GM12878 (cell line): ENCODE results near the gene MIA3. TPM values are rescaled to one million over a fixed set of nuclear protein-coding genes. Genes with fewer than 3 reads are reported as not detected.

ENCODE experiments used
- BHLHE40 ChIP-seq, 2 experiments: fragments of 450-650 bp in 1 of 2; IDR thresholded peaks; 2 replicates each; pipeline ENCODE4 v1.6.1; 2011 to 2017; ENCODE audit warnings: low read depth in 2 of 2, borderline replicate concordance in 1 of 2, improper control_type of control experiment in 1 of 2, low read length in 1 of 2, mild to moderate bottlenecking in 1 of 2
- BRCA1 ChIP-seq: IDR thresholded peaks from 2 replicates; pipeline ENCODE4 v1.6.1; 2011; ENCODE audit warnings: low read depth, low read length, improper control_type of control experiment
- CHD4 ChIP-seq: fragments of 200-600 bp; sonication (generic); IDR thresholded peaks from 2 replicates; pipeline ENCODE4 v1.6.1; 2016; ENCODE audit warnings: mild to moderate bottlenecking
- HDAC6 ChIP-seq: fragments of 200-600 bp; sonication (generic); IDR thresholded peaks from one replicate; pipeline ENCODE4 v1.8.0; 2017; ENCODE audit warnings: antibody characterized with exemption; ENCODE audit not compliant: unreplicated experiment
- LARP7 ChIP-seq: fragments of 450-650 bp; IDR thresholded peaks from 2 replicates; pipeline ENCODE4 v1.6.1; 2017; ENCODE audit warnings: mild to moderate bottlenecking
- MXI1 ChIP-seq: fragments of 150-350 bp; IDR thresholded peaks from 2 replicates; pipeline ENCODE4 v1.6.1; 2011; ENCODE audit warnings: low read depth, mild to moderate bottlenecking, inconsistent platforms, low read length, improper control_type of control experiment
- PML ChIP-seq: IDR thresholded peaks from 2 replicates; pipeline ENCODE4 v1.6.1; 2012; ENCODE audit warnings: low read length, inconsistent platforms
- POLR2AphosphoS2 ChIP-seq: IDR thresholded peaks from 2 replicates; pipeline ENCODE4 v1.6.1; 2011; ENCODE audit warnings: low read depth, mild to moderate bottlenecking, low read length, improper control_type of control experiment, moderate library complexity
- RCOR1 ChIP-seq: conservative IDR thresholded peaks from 2 replicates; pipeline ENCODE4 v1.6.1; 2012; ENCODE audit warnings: low read depth, low read length, improper control_type of control experiment
- SMAD1 ChIP-seq: fragments of 450-650 bp; IDR thresholded peaks from 2 replicates; pipeline ENCODE4 v1.6.1; 2018; ENCODE audit warnings: mild to moderate bottlenecking, low read depth; ENCODE audit not compliant: partially characterized antibody
- SMAD5 ChIP-seq: IDR thresholded peaks from 2 replicates; pipeline ENCODE4 v1.6.1; 2016; ENCODE audit warnings: antibody characterized with exemption, low read depth
- SREBF1 ChIP-seq: IDR thresholded peaks from 2 replicates; pipeline ENCODE4 v1.6.1; 2012; ENCODE audit warnings: mild to moderate bottlenecking, low read length
- WRNIP1 ChIP-seq: IDR thresholded peaks from 2 replicates; pipeline ENCODE4 v1.6.1; 2011; ENCODE audit warnings: low read depth, low read length, improper control_type of control experiment, borderline replicate concordance
- ZBED1 ChIP-seq: IDR thresholded peaks from 2 replicates; pipeline ENCODE4 v1.6.1; 2016; ENCODE audit warnings: borderline replicate concordance
- polyA plus RNA-seq, 11 experiments: library from polyadenylated mRNA; depleted of rRNA in 4 of 11; unstranded in 6 of 11; stranded (reverse) in 5 of 11; fragments of >200 nt; fragmentation: Nextera tagmentation in 4 of 11; fragmentation: Illumina TruSeq in 1 of 11; extraction: Ambion mirVana in 4 of 11; extraction: Trizol in 1 of 11; gene quantifications; 1 replicate in 1 of 11; 2 replicates in 10 of 11; pipeline versions ENCODE4 v1.2.1 to v1.2.3, GENCODE V29; 2011 to 2016; ENCODE audit warnings: inconsistent platforms in 2 of 11, missing spikeins in 2 of 11, low read depth in 1 of 11
- total RNA-seq, 4 experiments: library from RNA; depleted of rRNA in 3 of 4; stranded (reverse); fragments of >200 nt in 3 of 4; fragmentation: Illumina TruSeq in 1 of 4; extraction: Trizol in 1 of 4; gene quantifications; 2 replicates each; pipeline versions ENCODE4 v1.2.1 to v1.2.3, GENCODE V29; 2013 to 2021
- TF ChIP-seq, protein P1 (sequence below): fragments of 450-650 bp; IDR thresholded peaks from 2 replicates; pipeline ENCODE4 v1.6.1; 2017; ENCODE audit warnings: mild to moderate bottlenecking, moderate library complexity
- TF ChIP-seq, protein P2 (sequence below): fragments of 450-650 bp; IDR thresholded peaks from 2 replicates; pipeline ENCODE4 v1.6.1; 2018; ENCODE audit warnings: mild to moderate bottlenecking, low read depth, moderate library complexity; ENCODE audit not compliant: partially characterized antibody
- TF ChIP-seq, protein P3 (sequence below): fragments of 150-350 bp; IDR thresholded peaks from 2 replicates; pipeline ENCODE4 v1.6.1; 2016; ENCODE audit warnings: low read depth, low read length
- TF ChIP-seq, protein P4 (sequence below): fragments of 450-650 bp; IDR thresholded peaks from 2 replicates; pipeline ENCODE4 v1.6.1; 2017; ENCODE audit warnings: mild to moderate bottlenecking

MIA3 gene
- total and polyA plus RNA-seq, 10 of the 15 experiments (the other 5 are each of a cell fraction or from before 2014, with no cell fraction given): 12.9 to 50.8 (median 30.3) TPM

DNA sequence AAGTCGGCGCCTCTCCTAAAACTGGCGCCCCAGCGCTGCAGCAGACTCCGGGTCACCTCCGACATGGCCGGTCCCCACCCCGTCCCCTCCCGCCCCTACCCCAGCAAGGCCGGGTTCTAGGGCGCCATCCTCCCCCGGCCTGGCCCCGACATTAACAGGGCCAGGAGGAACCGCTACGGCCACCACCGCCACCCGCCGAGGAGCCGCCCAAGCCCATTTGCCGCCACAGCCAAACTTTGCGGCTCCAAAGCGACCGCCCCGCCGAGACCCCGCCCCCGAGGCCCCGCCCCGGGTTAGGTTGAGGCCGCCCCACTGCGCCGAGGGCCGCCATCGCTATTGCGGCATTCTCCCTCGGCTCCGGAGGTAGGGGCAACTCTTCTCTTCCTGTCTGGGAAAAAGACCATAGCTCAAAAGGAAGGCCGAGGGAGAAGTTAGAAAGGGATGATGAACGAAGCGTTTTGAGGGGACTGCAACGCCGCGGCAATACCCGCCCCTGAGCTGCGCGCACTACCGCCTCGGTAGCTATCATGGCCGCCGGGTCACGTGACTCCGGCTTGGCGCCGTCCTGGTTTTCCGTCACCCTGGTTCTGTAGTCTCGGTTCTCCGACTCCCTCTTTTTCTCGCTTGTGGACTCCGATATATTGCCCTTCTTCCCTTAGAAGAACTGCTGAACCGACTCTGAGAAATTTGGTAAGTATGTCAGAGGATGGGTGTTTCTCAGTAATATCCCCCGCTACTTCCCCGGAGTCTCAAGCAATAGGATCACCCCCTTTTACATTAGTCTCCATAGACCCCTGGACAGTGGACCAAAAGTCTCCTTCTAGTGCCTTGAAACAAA lies 94.6 kb downstream of the MIA3 start, which contains the start of the genes AIDA and BROX (continued):
- TF ChIP-seq, protein P1, sequence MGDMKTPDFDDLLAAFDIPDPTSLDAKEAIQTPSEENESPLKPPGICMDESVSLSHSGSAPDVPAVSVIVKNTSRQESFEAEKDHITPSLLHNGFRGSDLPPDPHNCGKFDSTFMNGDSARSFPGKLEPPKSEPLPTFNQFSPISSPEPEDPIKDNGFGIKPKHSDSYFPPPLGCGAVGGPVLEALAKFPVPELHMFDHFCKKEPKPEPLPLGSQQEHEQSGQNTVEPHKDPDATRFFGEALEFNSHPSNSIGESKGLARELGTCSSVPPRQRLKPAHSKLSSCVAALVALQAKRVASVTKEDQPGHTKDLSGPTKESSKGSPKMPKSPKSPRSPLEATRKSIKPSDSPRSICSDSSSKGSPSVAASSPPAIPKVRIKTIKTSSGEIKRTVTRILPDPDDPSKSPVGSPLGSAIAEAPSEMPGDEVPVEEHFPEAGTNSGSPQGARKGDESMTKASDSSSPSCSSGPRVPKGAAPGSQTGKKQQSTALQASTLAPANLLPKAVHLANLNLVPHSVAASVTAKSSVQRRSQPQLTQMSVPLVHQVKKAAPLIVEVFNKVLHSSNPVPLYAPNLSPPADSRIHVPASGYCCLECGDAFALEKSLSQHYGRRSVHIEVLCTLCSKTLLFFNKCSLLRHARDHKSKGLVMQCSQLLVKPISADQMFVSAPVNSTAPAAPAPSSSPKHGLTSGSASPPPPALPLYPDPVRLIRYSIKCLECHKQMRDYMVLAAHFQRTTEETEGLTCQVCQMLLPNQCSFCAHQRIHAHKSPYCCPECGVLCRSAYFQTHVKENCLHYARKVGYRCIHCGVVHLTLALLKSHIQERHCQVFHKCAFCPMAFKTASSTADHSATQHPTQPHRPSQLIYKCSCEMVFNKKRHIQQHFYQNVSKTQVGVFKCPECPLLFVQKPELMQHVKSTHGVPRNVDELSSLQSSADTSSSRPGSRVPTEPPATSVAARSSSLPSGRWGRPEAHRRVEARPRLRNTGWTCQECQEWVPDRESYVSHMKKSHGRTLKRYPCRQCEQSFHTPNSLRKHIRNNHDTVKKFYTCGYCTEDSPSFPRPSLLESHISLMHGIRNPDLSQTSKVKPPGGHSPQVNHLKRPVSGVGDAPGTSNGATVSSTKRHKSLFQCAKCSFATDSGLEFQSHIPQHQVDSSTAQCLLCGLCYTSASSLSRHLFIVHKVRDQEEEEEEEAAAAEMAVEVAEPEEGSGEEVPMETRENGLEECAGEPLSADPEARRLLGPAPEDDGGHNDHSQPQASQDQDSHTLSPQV: peak; percentile 80
- TF ChIP-seq PML (no peak; the same call in 1 of the 2 replicates), ZBED1 (no peak), BHLHE40 (IDR thresholded peaks at IDR 0.05; ENCODE audit: borderline replicate concordance in 1 of 2, low read depth in 2 of 2, low read length in 1 of 2) (peak; percentile 85 to 98), SMAD1 (no peak), CHD4 (no peak), POLR2AphosphoS2 (no peak), SMAD5 (no peak), WRNIP1 (no peak), MXI1 (no peak), SREBF1 (no peak), HDAC6 (no peak), RCOR1 (no peak), LARP7 (peak; percentile 31; the same call in 1 of the 2 replicates), BRCA1 (no peak)
- TF ChIP-seq, protein P2, sequence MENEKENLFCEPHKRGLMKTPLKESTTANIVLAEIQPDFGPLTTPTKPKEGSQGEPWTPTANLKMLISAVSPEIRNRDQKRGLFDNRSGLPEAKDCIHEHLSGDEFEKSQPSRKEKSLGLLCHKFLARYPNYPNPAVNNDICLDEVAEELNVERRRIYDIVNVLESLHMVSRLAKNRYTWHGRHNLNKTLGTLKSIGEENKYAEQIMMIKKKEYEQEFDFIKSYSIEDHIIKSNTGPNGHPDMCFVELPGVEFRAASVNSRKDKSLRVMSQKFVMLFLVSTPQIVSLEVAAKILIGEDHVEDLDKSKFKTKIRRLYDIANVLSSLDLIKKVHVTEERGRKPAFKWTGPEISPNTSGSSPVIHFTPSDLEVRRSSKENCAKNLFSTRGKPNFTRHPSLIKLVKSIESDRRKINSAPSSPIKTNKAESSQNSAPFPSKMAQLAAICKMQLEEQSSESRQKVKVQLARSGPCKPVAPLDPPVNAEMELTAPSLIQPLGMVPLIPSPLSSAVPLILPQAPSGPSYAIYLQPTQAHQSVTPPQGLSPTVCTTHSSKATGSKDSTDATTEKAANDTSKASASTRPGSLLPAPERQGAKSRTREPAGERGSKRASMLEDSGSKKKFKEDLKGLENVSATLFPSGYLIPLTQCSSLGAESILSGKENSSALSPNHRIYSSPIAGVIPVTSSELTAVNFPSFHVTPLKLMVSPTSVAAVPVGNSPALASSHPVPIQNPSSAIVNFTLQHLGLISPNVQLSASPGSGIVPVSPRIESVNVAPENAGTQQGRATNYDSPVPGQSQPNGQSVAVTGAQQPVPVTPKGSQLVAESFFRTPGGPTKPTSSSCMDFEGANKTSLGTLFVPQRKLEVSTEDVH: peak; percentile 99
- TF ChIP-seq, protein P3, sequence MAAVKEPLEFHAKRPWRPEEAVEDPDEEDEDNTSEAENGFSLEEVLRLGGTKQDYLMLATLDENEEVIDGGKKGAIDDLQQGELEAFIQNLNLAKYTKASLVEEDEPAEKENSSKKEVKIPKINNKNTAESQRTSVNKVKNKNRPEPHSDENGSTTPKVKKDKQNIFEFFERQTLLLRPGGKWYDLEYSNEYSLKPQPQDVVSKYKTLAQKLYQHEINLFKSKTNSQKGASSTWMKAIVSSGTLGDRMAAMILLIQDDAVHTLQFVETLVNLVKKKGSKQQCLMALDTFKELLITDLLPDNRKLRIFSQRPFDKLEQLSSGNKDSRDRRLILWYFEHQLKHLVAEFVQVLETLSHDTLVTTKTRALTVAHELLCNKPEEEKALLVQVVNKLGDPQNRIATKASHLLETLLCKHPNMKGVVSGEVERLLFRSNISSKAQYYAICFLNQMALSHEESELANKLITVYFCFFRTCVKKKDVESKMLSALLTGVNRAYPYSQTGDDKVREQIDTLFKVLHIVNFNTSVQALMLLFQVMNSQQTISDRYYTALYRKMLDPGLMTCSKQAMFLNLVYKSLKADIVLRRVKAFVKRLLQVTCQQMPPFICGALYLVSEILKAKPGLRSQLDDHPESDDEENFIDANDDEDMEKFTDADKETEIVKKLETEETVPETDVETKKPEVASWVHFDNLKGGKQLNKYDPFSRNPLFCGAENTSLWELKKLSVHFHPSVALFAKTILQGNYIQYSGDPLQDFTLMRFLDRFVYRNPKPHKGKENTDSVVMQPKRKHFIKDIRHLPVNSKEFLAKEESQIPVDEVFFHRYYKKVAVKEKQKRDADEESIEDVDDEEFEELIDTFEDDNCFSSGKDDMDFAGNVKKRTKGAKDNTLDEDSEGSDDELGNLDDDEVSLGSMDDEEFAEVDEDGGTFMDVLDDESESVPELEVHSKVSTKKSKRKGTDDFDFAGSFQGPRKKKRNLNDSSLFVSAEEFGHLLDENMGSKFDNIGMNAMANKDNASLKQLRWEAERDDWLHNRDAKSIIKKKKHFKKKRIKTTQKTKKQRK: no peak
- TF ChIP-seq, protein P4, sequence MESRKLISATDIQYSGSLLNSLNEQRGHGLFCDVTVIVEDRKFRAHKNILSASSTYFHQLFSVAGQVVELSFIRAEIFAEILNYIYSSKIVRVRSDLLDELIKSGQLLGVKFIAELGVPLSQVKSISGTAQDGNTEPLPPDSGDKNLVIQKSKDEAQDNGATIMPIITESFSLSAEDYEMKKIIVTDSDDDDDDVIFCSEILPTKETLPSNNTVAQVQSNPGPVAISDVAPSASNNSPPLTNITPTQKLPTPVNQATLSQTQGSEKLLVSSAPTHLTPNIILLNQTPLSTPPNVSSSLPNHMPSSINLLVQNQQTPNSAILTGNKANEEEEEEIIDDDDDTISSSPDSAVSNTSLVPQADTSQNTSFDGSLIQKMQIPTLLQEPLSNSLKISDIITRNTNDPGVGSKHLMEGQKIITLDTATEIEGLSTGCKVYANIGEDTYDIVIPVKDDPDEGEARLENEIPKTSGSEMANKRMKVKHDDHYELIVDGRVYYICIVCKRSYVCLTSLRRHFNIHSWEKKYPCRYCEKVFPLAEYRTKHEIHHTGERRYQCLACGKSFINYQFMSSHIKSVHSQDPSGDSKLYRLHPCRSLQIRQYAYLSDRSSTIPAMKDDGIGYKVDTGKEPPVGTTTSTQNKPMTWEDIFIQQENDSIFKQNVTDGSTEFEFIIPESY: no peak
